ENCODE measurements around the gene CCR8.

DNA sequence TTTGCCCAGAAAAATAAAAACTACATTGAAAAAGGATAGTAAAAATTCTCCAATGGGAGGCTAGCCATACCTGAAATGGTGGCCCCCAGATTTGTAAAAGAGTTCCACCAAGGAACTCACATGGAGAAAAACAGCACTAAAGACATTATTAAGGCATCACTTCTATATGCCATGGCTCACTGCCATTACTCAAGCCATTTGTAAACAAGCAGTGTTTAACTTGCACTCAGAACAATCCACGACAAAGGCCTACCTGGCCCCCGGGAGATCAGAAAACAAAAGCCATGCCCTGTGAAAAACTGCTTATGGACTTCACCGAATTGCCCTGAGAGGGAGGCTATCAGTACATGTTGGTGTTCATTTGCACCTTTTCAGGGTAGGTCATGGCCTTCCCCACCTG lies 19.6 kb downstream of the CCR8 start:
- TF ChIP-seq TCF4 (CRISPR knock-in tag; IDR thresholded peaks at IDR 0.05; ENCODE audit: borderline replicate concordance) = no peak
- TF ChIP-seq ZC3H10 (CRISPR knock-in tag; IDR thresholded peaks at IDR 0.05) = no peak
- TF ChIP-seq ZFP30 (CRISPR knock-in tag; IDR thresholded peaks at IDR 0.05) = no peak
- no peak for TF ChIP-seq ISL1 (CRISPR knock-in tag; IDR thresholded peaks at IDR 0.05)
- TF ChIP-seq, protein P1, sequence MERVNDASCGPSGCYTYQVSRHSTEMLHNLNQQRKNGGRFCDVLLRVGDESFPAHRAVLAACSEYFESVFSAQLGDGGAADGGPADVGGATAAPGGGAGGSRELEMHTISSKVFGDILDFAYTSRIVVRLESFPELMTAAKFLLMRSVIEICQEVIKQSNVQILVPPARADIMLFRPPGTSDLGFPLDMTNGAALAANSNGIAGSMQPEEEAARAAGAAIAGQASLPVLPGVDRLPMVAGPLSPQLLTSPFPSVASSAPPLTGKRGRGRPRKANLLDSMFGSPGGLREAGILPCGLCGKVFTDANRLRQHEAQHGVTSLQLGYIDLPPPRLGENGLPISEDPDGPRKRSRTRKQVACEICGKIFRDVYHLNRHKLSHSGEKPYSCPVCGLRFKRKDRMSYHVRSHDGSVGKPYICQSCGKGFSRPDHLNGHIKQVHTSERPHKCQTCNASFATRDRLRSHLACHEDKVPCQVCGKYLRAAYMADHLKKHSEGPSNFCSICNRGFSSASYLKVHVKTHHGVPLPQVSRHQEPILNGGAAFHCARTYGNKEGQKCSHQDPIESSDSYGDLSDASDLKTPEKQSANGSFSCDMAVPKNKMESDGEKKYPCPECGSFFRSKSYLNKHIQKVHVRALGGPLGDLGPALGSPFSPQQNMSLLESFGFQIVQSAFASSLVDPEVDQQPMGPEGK (CRISPR knock-in tag; IDR thresholded peaks at IDR 0.05; ENCODE audit: borderline replicate concordance) = no peak
- TF ChIP-seq ARNTL (CRISPR knock-in tag; IDR thresholded peaks at IDR 0.05; ENCODE audit: borderline replicate concordance, low read depth) = no peak
- TF ChIP-seq GLIS3 (CRISPR knock-in tag; IDR thresholded peaks at IDR 0.05) = no peak
- TF ChIP-seq CSDC2 (CRISPR knock-in tag; IDR thresholded peaks at IDR 0.05) = no peak
- TF ChIP-seq ZFP3 (CRISPR knock-in tag; IDR thresholded peaks at IDR 0.05) = no peak
- no peak for TF ChIP-seq ZNF8 (CRISPR knock-in tag; IDR thresholded peaks at IDR 0.05)
- no peak for TF ChIP-seq RARB (CRISPR knock-in tag; IDR thresholded peaks at IDR 0.05)
- TF ChIP-seq, protein P2, sequence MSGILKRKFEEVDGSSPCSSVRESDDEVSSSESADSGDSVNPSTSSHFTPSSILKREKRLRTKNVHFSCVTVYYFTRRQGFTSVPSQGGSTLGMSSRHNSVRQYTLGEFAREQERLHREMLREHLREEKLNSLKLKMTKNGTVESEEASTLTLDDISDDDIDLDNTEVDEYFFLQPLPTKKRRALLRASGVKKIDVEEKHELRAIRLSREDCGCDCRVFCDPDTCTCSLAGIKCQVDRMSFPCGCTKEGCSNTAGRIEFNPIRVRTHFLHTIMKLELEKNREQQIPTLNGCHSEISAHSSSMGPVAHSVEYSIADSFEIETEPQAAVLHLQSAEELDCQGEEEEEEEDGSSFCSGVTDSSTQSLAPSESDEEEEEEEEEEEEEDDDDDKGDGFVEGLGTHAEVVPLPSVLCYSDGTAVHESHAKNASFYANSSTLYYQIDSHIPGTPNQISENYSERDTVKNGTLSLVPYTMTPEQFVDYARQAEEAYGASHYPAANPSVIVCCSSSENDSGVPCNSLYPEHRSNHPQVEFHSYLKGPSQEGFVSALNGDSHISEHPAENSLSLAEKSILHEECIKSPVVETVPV (CRISPR knock-in tag; IDR thresholded peaks at IDR 0.05) = no peak
- TF ChIP-seq ZNF70 (CRISPR knock-in tag; IDR thresholded peaks at IDR 0.05) = no peak
